Suprapubic skin (tissue), 4 donors: Measurements from ENCODE around the gene SLC12A5. TPM values are rescaled to one million over a fixed set of nuclear protein-coding genes. Genes with fewer than 3 reads are reported as not detected.
A peak's percentile ranks its signal among the peaks of the same experiment; 100 is the strongest.

Experiments
- DNase-seq, 2 donors: peaks; one replicate each; pipeline ENCODE4 v3.0.0-alpha.2; 2019; ENCODE audit warnings: low spot score in 2 of 2
- H3K27ac ChIP-seq: fragments of 200-600 bp; sonication (generic); one replicate; pipeline ENCODE4 v1.5.1; 2019
- H3K27me3 ChIP-seq: fragments of 200-600 bp; sonication (generic); one replicate; pipeline ENCODE4 v1.5.1; 2019
- H3K36me3 ChIP-seq: fragments of 200-600 bp; sonication (generic); one replicate; pipeline ENCODE4 v1.5.1; 2019
- H3K4me1 ChIP-seq: fragments of 200-600 bp; sonication (generic); one replicate; pipeline ENCODE4 v1.5.1; 2019
- H3K4me3 ChIP-seq: fragments of 200-600 bp; sonication (generic); one replicate; pipeline ENCODE4 v1.5.1; 2019; ENCODE audit warnings: mild to moderate bottlenecking
- H3K9me3 ChIP-seq: fragments of 200-600 bp; sonication (generic); one replicate; pipeline ENCODE4 v1.5.1; 2019
- CTCF ChIP-seq, 2 donors: fragments of 200-600 bp in 1 of 2; fragments of 450-650 bp in 1 of 2; sonication (generic) in 1 of 2; IDR thresholded peaks; one replicate each; pipeline ENCODE4 v1.5.1; 2016 to 2019; ENCODE audit warnings: antibody characterized with exemption in 2 of 2, mild to moderate bottlenecking in 1 of 2, moderate library complexity in 1 of 2
- EP300 ChIP-seq: sonication (generic); formaldehyde crosslinking; IDR thresholded peaks from one replicate; pipeline ENCODE4 v1.6.1; 2017; ENCODE audit warnings: antibody characterized with exemption
- POLR2A ChIP-seq, 2 donors: fragments of 450-650 bp; IDR thresholded peaks; one replicate each; pipeline ENCODE4 v1.6.1; 2017; ENCODE audit warnings: antibody characterized with exemption in 2 of 2, mild to moderate bottlenecking in 2 of 2, moderate library complexity in 2 of 2
- POLR2AphosphoS5 ChIP-seq, 3 donors: sonication (generic); formaldehyde crosslinking; IDR thresholded peaks; one replicate each; pipeline ENCODE4 v1.6.1; 2017; ENCODE audit warnings: antibody characterized with exemption in 3 of 3
- WGBS: methylation state at CpG from one replicate; pipeline ENCODE4 v1.1.5; 2018; 5-methylcytosine and 5-hydroxymethylcytosine counted together
- total RNA-seq, 4 donors: library from RNA; depleted of rRNA; stranded (reverse); fragments of >200 nt; gene quantifications; one replicate each; pipeline ENCODE4 v1.1.0, GENCODE V29; 2016

Gene SLC12A5
- total RNA-seq, 4 donors from 2014 or later, result 0.40 TPM; not detected in 3

GRCh38 chr20:46056027-46056833 is 27.2 kb downstream of the SLC12A5 start:
- DNase-seq, result no peak
- no peak for TF ChIP-seq POLR2A (IDR thresholded peaks at IDR 0.05)
- no peak for TF ChIP-seq CTCF (IDR thresholded peaks at IDR 0.05)
- no peak for TF ChIP-seq POLR2AphosphoS5 (IDR thresholded peaks at IDR 0.05)
- TF ChIP-seq EP300, result no peak
- H3K27me3 ChIP-seq, result peaks cover 26% of the 10 kb centered on the region
- H3K27ac ChIP-seq, result no peak overlapping the region
- H3K36me3 ChIP-seq, result peaks cover 12% of the 10 kb centered on the region
- no peak overlapping the region for H3K4me3 ChIP-seq
- 74% methylated on average over 15 of the region's 15 CpGs for whole genome bisulfite sequencing
- peaks cover 28% of the 10 kb centered on the region for H3K4me1 ChIP-seq
- H3K9me3 ChIP-seq, result no peaks in the 10 kb centered on the region

GRCh38 chr20:46056970-46057855 is 28.2 kb downstream of the SLC12A5 start:
- H3K4me1 ChIP-seq, result peaks cover 34% of the 10 kb centered on the region
- no peak for DNase-seq
- TF ChIP-seq POLR2A (IDR thresholded peaks at IDR 0.05) (no peak), CTCF (IDR thresholded peaks at IDR 0.05) (no peak), POLR2AphosphoS5 (IDR thresholded peaks at IDR 0.05) (no peak), EP300 (no peak)
- no peaks in the 10 kb centered on the region for H3K9me3 ChIP-seq
- WGBS, result 17% methylated on average over 39 of the region's 65 CpGs
- H3K27me3 ChIP-seq, result peaks cover 26% of the 10 kb centered on the region
- H3K27ac ChIP-seq, result no peak overlapping the region
- peaks cover 21% of the 10 kb centered on the region for H3K36me3 ChIP-seq
- H3K4me3 ChIP-seq, result peak overlapping the region; percentile 39

DNA sequence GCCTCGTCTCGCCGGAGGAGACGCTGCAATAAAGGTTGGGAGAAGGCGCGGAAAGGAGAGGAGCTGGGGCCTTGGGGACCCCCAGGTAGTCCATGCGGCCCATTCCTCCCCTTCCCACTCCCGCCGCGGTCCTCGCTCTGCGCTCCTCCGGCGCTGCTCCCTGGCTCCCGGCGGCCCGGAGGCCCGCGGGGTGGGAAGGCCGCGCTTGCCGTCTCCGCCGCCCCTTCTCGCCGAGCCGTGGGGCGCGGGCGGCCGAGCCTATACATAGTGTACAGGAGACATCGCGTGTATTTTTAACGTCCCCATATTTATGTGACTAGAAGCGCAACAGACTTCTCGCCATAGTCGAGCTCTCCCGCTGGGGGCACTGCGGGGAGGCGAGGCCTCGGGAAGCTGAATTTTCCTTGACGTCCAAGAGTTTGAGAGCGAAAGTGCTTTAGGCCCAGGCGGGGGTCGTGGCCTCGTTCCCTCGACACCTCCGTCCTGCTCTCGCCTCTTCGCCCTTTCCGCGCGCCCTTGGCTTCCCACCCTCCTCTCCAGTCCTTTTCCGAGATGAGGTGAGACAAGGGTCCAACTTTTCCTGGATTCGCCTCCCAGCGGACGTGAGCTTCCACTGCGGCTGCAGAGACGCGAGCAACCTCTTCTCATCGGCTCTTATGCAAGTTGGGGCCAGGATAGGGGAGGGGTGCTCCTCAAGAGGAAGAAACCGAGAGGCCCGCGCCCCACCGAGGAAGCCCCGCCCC is 29.0 kb downstream of the SLC12A5 start:
- peak in 1 of 2 donors; percentile 61 for DNase-seq

GRCh38 chr20:46058599-46059281 is 29.7 kb downstream of the SLC12A5 start:
- Histone ChIP-seq H3K27me3 (peaks cover 26% of the 10 kb centered on the region), H3K4me1 (peaks cover 34% of the 10 kb centered on the region), H3K9me3 (no peaks in the 10 kb centered on the region), H3K27ac (no peak overlapping the region), H3K36me3 (peaks cover 37% of the 10 kb centered on the region), H3K4me3 (peak overlapping the region; percentile 39)
- WGBS, result 51% methylated on average over 2 of the region's 35 CpGs
- no peak for DNase-seq
- TF ChIP-seq POLR2A (IDR thresholded peaks at IDR 0.05), result no peak
- no peak for TF ChIP-seq EP300
- no peak for TF ChIP-seq CTCF (IDR thresholded peaks at IDR 0.05)
- TF ChIP-seq POLR2AphosphoS5 (IDR thresholded peaks at IDR 0.05), result no peak

More for the DNA sequence above, 29.0 kb downstream of the SLC12A5 start:
- Histone ChIP-seq H3K36me3 (peaks cover 30% of the 10 kb centered on the region), H3K27me3 (peaks cover 26% of the 10 kb centered on the region), H3K9me3 (no peaks in the 10 kb centered on the region), H3K4me3 (peak overlapping the region; percentile 39), H3K27ac (no peak overlapping the region), H3K4me1 (peaks cover 34% of the 10 kb centered on the region)
- WGBS, result 6% methylated on average over 16 of the region's 66 CpGs
- TF ChIP-seq CTCF (IDR thresholded peaks at IDR 0.05) (peak in 1 of 2 donors; percentile 7), EP300 (no peak)
